Body of pancreas (tissue), 4 donors: Measurements from ENCODE around the gene CREB5. TPM values are rescaled to one million over a fixed set of nuclear protein-coding genes. Genes with fewer than 3 reads are reported as not detected.

ENCODE experiments used
- ATAC-seq: fragments of 150-250 bp; one replicate; pipeline ENCODE4 v1.9.1; 2016
- DNase-seq, 4 donors: peaks; one replicate each; pipeline ENCODE4 v3.0.0-alpha.2; 2019
- H3K27ac ChIP-seq, 4 donors: fragments of 200-600 bp; sonication (generic); 1 replicate in 3 of 4; 2 replicates in 1 of 4; pipeline versions ENCODE4 v1.5.1 to v1.6.1; 2016 to 2019; ENCODE audit warnings: mild to moderate bottlenecking in 1 of 4, mixed read lengths in 1 of 4, moderate library complexity in 1 of 4
- H3K27me3 ChIP-seq, 2 donors: fragments of 200-600 bp; sonication (generic); one replicate each; pipeline ENCODE4 v1.6.0; 2016; ENCODE audit warnings: mild to moderate bottlenecking in 1 of 2
- H3K36me3 ChIP-seq, 2 donors: fragments of 200-600 bp; sonication (generic); replicated peaks in 1 of 2; 2 replicates each; pipeline ENCODE4 v1.5.1; 2016; ENCODE audit warnings: low read depth in 2 of 2; ENCODE audit not compliant: insufficient read depth in 1 of 2
- H3K4me1 ChIP-seq: fragments of 200-600 bp; sonication (generic); one replicate; pipeline ENCODE4 v1.6.0; 2016
- H3K4me3 ChIP-seq, 2 donors: fragments of 200-600 bp; sonication (generic); 1 replicate in 1 of 2; 2 replicates in 1 of 2; pipeline ENCODE4 v1.5.1; 2016 to 2019
- H3K9me3 ChIP-seq, 3 donors: fragments of 200-600 bp; sonication (generic); 1 replicate in 2 of 3; 2 replicates in 1 of 3; pipeline ENCODE4 v1.5.1; 2016
- POLR2A ChIP-seq, 3 donors: fragments of 450-650 bp; IDR thresholded peaks; one replicate each; pipeline ENCODE4 v1.6.1; 2016; ENCODE audit warnings: antibody characterized with exemption in 3 of 3, mild to moderate bottlenecking in 2 of 3
- WGBS, 2 donors: methylation state at CpG; one replicate each; pipeline ENCODE4 v1.1.5; 2017; 5-methylcytosine and 5-hydroxymethylcytosine counted together
- intact Hi-C: fragments of 100-400 bp; cut with DNase I; formaldehyde crosslinking; loops from one replicate; pipeline ENCODE4 v1.15.1; 2023
- total RNA-seq, 2 donors: library from RNA; depleted of rRNA; stranded (reverse); fragments of >200 nt; gene quantifications; one replicate each; pipeline ENCODE4 v1.1.0, GENCODE V29; 2016
- TF ChIP-seq, protein P1 (sequence below), 7 experiments: fragments of 450-650 bp in 4 of 7; fragments of 200-600 bp in 3 of 7; sonication (generic) in 3 of 7; IDR thresholded peaks; one replicate each; pipeline ENCODE4 v1.5.1; 2016 to 2019; ENCODE audit warnings: antibody characterized with exemption in 7 of 7

Gene CREB5
- total RNA-seq, 2 donors from 2014 or later = 10.4 to 25.7 TPM

DNA sequence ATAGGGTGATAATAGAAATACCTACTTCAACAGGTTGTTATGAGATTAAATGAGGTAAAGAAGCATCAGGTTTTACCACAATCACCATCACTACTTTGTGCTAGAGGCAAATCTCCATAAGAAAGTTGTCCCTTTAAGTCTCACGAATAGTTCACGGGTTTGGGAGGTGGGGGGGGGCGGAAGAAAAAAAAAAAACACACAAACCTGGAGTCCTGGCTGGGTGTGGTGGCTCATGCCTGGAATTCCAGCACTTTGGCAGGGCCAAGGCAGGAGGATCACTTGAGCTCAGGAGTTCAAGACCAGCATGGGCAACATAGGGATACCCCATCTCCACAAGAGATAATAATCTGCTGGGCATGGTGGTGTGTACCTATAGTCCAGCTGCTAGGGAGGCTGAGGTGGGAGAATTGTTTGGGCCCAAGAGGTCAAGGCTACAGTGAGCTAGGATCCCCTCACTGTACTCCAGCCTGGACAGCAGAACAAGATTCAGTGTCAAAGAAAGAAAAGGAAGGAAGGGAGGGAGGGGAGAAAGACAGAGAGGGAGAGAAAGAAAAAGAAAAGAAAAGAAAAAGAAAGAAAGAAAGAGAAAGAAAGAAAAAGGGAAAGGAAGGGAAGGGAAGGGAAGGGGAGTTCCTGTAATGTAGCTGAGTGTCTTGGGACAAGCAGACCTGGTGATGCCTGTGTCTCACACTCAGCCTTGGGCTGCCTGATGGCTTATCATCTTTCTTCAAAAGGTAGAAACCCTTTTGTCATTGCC lies 231.4 kb downstream of the CREB5 start:
- Histone ChIP-seq H3K4me1 (peaks cover 9% of the 10 kb centered on the region), H3K27me3 (no peaks in the 10 kb centered on the region), H3K36me3 (no peaks in the 10 kb centered on the region), H3K4me3 (no peak overlapping the region), H3K27ac (no peak overlapping the region), H3K9me3 (no peaks in the 10 kb centered on the region)
- intact Hi-C loops = no loop called here
- no peak for DNase-seq
- WGBS, 2 donors = 17 to 35% methylated on average over 3 of the region's 3 CpGs
- no peak for ATAC-seq
- TF ChIP-seq POLR2A (IDR thresholded peaks at IDR 0.05) = no peak
- TF ChIP-seq, protein P1, sequence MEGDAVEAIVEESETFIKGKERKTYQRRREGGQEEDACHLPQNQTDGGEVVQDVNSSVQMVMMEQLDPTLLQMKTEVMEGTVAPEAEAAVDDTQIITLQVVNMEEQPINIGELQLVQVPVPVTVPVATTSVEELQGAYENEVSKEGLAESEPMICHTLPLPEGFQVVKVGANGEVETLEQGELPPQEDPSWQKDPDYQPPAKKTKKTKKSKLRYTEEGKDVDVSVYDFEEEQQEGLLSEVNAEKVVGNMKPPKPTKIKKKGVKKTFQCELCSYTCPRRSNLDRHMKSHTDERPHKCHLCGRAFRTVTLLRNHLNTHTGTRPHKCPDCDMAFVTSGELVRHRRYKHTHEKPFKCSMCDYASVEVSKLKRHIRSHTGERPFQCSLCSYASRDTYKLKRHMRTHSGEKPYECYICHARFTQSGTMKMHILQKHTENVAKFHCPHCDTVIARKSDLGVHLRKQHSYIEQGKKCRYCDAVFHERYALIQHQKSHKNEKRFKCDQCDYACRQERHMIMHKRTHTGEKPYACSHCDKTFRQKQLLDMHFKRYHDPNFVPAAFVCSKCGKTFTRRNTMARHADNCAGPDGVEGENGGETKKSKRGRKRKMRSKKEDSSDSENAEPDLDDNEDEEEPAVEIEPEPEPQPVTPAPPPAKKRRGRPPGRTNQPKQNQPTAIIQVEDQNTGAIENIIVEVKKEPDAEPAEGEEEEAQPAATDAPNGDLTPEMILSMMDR (IDR thresholded peaks at IDR 0.05) = no peak

DNA sequence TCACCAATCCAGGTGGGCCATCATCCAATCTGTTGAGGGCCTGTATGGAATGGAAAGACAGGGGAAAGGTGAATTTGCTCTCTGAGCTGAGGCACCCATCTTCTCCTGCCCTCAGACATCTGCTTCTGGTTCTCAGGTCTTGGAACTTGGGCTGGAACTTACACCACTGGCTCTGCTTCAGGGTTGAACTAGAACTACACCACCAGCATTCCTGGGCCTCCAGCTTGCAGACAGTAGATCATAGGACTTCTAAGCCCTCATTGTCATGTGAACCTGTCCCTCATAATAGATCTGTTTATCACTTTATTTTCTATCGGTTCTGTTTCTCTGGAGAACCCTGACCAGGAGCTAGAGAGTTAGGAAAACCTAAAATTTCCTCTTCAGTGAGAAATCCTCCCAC lies 233.5 kb downstream of the CREB5 start:
- no peaks in the 10 kb centered on the region for H3K9me3 ChIP-seq
- H3K4me3 ChIP-seq = no peak overlapping the region
- intact Hi-C loops = no loop called here
- H3K27me3 ChIP-seq = no peaks in the 10 kb centered on the region
- TF ChIP-seq, protein P1 (IDR thresholded peaks at IDR 0.05) = no peak
- TF ChIP-seq POLR2A (IDR thresholded peaks at IDR 0.05) = no peak
- DNase-seq = no peak
- 69 to 75% methylated on average over 1 of the region's 1 CpG for WGBS, 2 donors
- H3K27ac ChIP-seq = no peak overlapping the region
- no peaks in the 10 kb centered on the region for H3K36me3 ChIP-seq
- ATAC-seq = no peak
- no peaks in the 10 kb centered on the region for H3K4me1 ChIP-seq

- Histone ChIP-seq H3K4me1 (no peaks in the 10 kb centered on the region), H3K36me3 (no peaks in the 10 kb centered on the region), H3K27ac (no peak overlapping the region), H3K4me3 (no peak overlapping the region), H3K27me3 (no peaks in the 10 kb centered on the region), H3K9me3 (no peaks in the 10 kb centered on the region)
- 63 to 73% methylated on average over 3 of the region's 3 CpGs for WGBS, 2 donors
- ATAC-seq (no peak), DNase-seq (no peak)
- no peak for TF ChIP-seq POLR2A (IDR thresholded peaks at IDR 0.05)
- TF ChIP-seq, protein P1 (IDR thresholded peaks at IDR 0.05) = no peak
- intact Hi-C loops = no loop called here
Measured at GRCh38 chr7:28646376-28647075, 234.2 kb downstream of the CREB5 start.

DNA sequence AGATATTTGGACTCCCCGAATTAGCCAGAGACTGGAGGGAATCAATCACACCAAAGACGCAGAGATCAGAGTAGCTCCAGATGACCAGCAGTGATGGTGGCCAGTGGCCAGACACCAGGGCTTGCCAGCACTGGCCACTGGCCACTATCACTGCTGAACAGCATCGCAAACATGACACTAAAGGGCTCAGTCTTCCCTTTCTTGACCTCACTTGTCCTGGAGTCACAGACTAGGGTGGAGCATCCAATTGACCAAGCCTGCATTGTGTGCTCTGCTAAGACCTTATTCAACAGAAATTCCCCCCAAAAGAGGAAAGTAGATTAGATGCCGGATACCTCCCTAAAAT lies 234.7 kb downstream of the CREB5 start:
- 73 to 84% methylated on average over 4 of the region's 4 CpGs for WGBS, 2 donors
- no peak for ATAC-seq

More for the DNA sequence above, 234.7 kb downstream of the CREB5 start:
- Histone ChIP-seq H3K4me1 (no peaks in the 10 kb centered on the region), H3K27ac (no peak overlapping the region), H3K4me3 (no peak overlapping the region), H3K9me3 (no peaks in the 10 kb centered on the region), H3K36me3 (no peaks in the 10 kb centered on the region), H3K27me3 (no peaks in the 10 kb centered on the region)
- no peak for DNase-seq
- intact Hi-C loops = no loop called here
- TF ChIP-seq, protein P1 (IDR thresholded peaks at IDR 0.05) = no peak
- no peak for TF ChIP-seq POLR2A (IDR thresholded peaks at IDR 0.05)
